Suprapubic skin (tissue), 3 donors: Measurements from ENCODE around the gene CFC1.
"Not testable (repeated sequence)": the region's sequence is repeated elsewhere in the genome, so short reads cannot be mapped to it uniquely, and the experiment has no call there.

Experiments
- CTCF ChIP-seq, 2 donors: fragments of 200-600 bp in 1 of 2; fragments of 450-650 bp in 1 of 2; sonication (generic) in 1 of 2; IDR thresholded peaks; one replicate each; pipeline ENCODE4 v1.5.1; 2016 to 2019; ENCODE audit warnings: antibody characterized with exemption in 2 of 2, mild to moderate bottlenecking in 1 of 2, moderate library complexity in 1 of 2
- EP300 ChIP-seq: sonication (generic); formaldehyde crosslinking; IDR thresholded peaks from one replicate; pipeline ENCODE4 v1.6.1; 2017; ENCODE audit warnings: antibody characterized with exemption
- POLR2A ChIP-seq, 2 donors: fragments of 450-650 bp; IDR thresholded peaks; one replicate each; pipeline ENCODE4 v1.6.1; 2017; ENCODE audit warnings: antibody characterized with exemption in 2 of 2, mild to moderate bottlenecking in 2 of 2, moderate library complexity in 2 of 2

GRCh38 chr2:130544978-130545377 is 54.4 kb downstream of the CFC1 start:
- not testable (repeated sequence) for TF ChIP-seq CTCF (IDR thresholded peaks at IDR 0.05); POLR2A (IDR thresholded peaks at IDR 0.05); EP300
